Subcutaneous adipose tissue (tissue), 4 donors: ENCODE data around the gene CDKN1C. TPM values are rescaled to one million over a fixed set of nuclear protein-coding genes. Genes with fewer than 3 reads are reported as not detected.

Experiments
- total RNA-seq, 4 donors: library from RNA; depleted of rRNA; stranded (reverse); fragments of >200 nt; gene quantifications; one replicate each; pipeline ENCODE4 v1.1.0, GENCODE V29; 2016
- TF ChIP-seq, protein P1 (sequence below): fragments of 450-650 bp; IDR thresholded peaks from one replicate; pipeline ENCODE4 v1.5.1; 2016; ENCODE audit warnings: low read depth, mild to moderate bottlenecking, control low read depth, antibody characterized with exemption, moderate library complexity

Gene CDKN1C
- total RNA-seq, 4 donors from 2014 or later, result 73.3 to 347 (median 166) TPM

DNA sequence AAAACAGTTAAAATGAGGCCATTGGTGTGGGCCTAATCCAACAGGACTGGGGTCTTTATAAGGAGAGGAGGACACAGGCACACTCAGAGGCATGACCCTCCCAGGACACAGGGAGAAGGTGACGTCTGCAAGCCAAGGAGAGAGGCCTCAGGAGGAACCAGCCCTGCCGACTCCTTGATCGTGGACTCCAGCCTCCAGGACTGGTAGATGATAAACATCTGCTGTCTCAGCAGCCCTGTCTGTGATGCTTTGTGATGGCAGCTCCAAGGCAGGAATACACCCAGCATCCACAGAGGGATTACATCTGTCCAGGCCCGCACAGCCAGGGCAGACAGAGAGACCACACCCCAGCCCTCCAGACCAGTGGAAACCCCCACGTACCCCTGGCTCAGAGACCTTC lies 18.4 kb downstream of the CDKN1C start:
- TF ChIP-seq, protein P1, sequence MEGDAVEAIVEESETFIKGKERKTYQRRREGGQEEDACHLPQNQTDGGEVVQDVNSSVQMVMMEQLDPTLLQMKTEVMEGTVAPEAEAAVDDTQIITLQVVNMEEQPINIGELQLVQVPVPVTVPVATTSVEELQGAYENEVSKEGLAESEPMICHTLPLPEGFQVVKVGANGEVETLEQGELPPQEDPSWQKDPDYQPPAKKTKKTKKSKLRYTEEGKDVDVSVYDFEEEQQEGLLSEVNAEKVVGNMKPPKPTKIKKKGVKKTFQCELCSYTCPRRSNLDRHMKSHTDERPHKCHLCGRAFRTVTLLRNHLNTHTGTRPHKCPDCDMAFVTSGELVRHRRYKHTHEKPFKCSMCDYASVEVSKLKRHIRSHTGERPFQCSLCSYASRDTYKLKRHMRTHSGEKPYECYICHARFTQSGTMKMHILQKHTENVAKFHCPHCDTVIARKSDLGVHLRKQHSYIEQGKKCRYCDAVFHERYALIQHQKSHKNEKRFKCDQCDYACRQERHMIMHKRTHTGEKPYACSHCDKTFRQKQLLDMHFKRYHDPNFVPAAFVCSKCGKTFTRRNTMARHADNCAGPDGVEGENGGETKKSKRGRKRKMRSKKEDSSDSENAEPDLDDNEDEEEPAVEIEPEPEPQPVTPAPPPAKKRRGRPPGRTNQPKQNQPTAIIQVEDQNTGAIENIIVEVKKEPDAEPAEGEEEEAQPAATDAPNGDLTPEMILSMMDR, result no peak

DNA sequence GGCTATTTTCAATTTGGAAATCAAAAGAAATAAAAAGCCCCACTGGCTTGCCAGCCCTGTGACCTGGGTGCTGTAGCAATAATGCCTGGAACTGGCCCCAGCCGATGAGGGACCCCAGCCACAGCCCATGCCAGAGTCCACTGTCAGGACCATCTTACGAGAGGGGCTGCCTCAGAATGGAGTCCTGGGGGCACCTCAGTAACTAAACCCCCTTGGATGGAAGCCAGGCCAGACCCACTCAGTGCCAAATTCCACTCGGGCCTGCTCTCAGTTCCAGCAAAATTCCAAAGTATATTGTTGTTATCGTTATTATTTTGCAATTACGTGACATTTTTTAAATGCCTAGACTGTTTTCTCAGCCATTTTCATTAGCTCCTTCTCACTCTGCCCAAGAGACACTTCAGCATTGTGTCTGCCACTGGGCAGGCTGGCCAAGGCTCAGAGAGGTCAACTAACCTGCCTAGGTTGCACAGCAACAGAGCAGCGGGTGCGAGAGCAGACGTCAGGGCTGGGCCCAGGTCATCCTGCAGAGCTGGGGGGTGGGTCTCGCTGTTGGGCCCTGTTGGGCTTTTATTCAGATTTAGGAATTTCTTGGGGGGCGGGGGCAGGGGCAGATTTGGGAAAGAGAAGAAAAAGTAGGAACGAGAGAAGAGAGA lies 19.5 kb downstream of the CDKN1C start:
- TF ChIP-seq, protein P1, result no peak

DNA sequence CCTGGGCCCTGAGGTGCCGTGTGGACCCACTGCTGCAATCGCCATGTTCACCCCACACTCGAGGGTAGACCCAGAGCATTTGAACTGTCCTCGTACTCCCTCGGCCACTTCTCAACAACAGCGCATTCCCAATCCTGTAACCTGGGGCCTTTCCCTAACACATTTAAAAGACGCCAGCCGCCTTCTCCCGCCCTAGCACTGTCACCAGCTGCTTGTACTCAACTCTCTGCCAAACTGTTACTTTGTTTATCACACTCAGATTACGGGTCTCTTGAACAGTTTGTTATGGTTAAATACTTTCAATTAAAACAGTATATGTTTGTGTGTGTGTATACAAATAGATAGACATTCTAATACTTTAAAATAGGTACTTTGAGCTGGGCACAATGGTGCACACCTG lies 20.7 kb downstream of the CDKN1C start:
- TF ChIP-seq, protein P1, result no peak

DNA sequence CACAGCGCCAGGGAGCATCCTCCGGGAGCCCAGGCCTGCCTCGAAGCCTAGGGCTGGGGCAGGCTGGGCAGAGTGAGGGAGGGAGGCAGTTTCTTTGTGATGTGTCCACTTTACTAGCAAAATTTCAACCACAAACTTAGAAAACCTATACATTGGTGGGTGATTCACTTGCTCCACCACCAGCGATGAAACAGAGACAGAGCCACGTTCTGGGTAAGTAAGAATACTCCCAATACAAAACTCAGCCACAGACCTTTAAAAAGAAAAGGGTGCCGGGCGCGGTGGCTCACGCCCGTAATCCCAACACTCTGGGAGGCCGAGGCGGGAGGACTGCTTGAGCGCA lies 22.3 kb downstream of the CDKN1C start:
- TF ChIP-seq, protein P1, result no peak

DNA sequence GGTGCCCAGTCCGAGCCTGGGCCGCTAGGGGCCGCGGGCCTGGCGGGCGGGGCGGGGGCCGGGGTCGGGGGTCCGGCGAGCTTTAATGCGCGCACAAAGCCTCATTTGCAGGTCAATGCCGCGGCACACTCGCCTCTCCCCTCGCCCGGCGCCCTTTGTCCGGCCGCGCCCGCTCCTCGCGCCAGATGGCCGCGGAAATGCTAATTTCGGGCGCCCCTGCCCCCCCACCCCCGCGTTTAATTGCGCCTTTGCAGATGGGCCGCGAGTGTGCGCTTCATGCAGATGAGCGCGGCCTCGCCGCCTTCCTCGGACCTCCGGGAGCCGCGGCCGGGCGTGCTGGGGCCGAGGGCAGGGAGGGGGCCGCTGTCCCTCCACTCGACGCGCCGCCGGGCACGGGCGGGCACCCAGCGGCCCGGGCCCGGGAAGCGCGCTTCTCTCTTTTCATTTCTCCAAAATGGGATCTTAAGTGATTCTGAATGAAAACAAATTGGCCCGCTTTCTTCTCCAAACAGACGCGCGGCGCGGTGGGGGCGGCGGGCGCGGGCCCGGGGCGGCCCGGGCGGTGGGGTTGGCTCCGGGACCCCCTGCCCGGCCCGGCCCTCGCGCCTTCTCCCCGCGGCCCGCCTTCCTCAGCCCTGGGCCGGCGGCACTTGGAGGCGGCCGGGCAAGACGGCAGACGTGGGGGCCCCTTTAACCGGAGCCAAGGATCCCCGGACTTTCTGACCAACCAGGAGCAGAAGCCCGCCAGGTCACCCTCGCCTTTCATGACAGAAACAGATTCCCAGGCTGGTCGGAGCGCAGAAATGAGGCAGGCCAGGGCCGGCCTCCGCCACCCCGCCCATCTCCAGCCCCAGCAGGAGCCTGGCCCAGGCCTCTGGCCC lies 22.9 kb downstream of the CDKN1C start:
- TF ChIP-seq, protein P1, result no peak

DNA sequence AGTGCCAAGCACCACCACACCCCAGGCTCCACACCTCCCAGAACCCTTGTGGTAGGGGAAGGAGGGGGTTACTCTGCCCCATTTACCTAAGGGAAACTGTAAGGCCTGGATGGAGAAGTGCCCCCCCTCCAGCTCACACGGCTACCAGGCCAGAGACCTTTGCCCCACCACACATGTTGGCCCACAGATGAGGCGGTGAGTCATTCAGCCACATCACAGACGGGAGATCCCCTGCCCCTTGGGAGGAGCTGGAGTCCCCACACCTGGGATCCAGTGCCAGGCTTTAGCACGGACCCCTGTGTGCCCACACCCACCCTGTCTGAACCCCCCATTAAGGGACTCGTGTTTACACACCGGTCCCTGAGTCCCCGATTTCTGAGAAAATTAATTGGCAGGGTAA lies 24.9 kb downstream of the CDKN1C start:
- TF ChIP-seq, protein P1, result no peak

DNA sequence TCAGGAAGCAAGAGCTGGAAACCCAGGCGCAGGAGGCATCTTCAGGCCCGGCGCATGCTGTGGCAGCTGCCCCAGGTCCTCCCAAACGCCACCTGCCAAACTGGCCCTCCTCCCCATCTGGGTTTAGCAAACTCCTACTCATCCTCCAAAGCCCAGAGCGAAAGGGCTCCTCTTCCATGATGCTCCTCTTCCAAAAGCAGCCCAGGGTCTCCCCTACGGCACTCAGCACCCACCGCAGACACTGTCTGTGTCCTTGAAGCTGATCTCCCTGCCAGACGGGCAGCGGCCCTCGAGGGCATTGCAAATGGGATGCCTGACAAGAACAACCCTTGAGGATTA lies 25.9 kb downstream of the CDKN1C start:
- TF ChIP-seq, protein P1, result no peak
